OCI-LY1 (cell line): ENCODE data around the gene ALG9.

Source experiments
- H2AFZ ChIP-seq: fragments of 200-600 bp; sonication (generic), shearing (Covaris generic); 2 replicates; pipeline ENCODE4 v1.6.0; 2014; ENCODE audit warnings: antibody characterized with exemption, mild to moderate bottlenecking, low read length
- H3F3A ChIP-seq: fragments of 200-600 bp; sonication (generic), shearing (Covaris generic); 2 replicates; pipeline ENCODE4 v1.6.0; 2014; ENCODE audit warnings: mild to moderate bottlenecking, antibody characterized with exemption, low read length, moderate library complexity; ENCODE audit not compliant: insufficient read depth
- H3K27ac ChIP-seq: fragments of 200-600 bp; sonication (generic); 2 replicates; pipeline ENCODE4 v1.5.1; 2014; ENCODE audit warnings: low read length, mixed run types, mild to moderate bottlenecking, low read depth; ENCODE audit not compliant: poor library complexity, severe bottlenecking
- H3K27me3 ChIP-seq: fragments of 200-600 bp; sonication (generic); 2 replicates; pipeline ENCODE4 v1.6.0; 2014; ENCODE audit warnings: antibody characterized with exemption, mild to moderate bottlenecking, low read length, moderate library complexity; ENCODE audit not compliant: insufficient read depth
- H3K36me3 ChIP-seq: fragments of 200-600 bp; sonication (generic); 2 replicates; pipeline ENCODE4 v1.6.1; 2014; ENCODE audit warnings: mild to moderate bottlenecking, antibody characterized with exemption, low read length, moderate library complexity, mixed read lengths; ENCODE audit not compliant: insufficient read depth
- H3K4me1 ChIP-seq: fragments of 200-600 bp; sonication (generic); 2 replicates; pipeline ENCODE4 v1.5.1; 2014; ENCODE audit warnings: mild to moderate bottlenecking, low read length, moderate library complexity; ENCODE audit not compliant: insufficient read depth, severe bottlenecking
- H3K4me2 ChIP-seq: fragments of 200-600 bp; sonication (generic), shearing (Covaris generic); 2 replicates; pipeline ENCODE4 v1.6.1; 2014; ENCODE audit warnings: low read length
- H3K4me3 ChIP-seq: fragments of 200-600 bp; sonication (generic); 2 replicates; pipeline ENCODE4 v1.5.1; 2014; ENCODE audit warnings: low read length, low read depth, mild to moderate bottlenecking, mixed read lengths; ENCODE audit not compliant: poor library complexity, severe bottlenecking
- H3K79me2 ChIP-seq: fragments of 200-600 bp; shearing (Covaris generic); 2 replicates; pipeline ENCODE4 v1.6.1; 2016; ENCODE audit warnings: mixed run types, low read length, mixed read lengths; ENCODE audit not compliant: insufficient read depth
- H3K9ac ChIP-seq: fragments of 200-600 bp; sonication (generic), shearing (Covaris generic); 2 replicates; pipeline ENCODE4 v1.6.1; 2014; ENCODE audit warnings: mild to moderate bottlenecking, low read length, mixed read lengths
- H3K9me2 ChIP-seq: fragments of 200-600 bp; sonication (generic), shearing (Covaris generic); 2 replicates; pipeline ENCODE4 v1.6.1; 2014; ENCODE audit warnings: low read depth, mild to moderate bottlenecking, low read length, mixed read lengths
- H3K9me3 ChIP-seq: fragments of 200-600 bp; shearing (Covaris generic); 2 replicates; pipeline ENCODE4 v1.6.1; 2014; ENCODE audit warnings: low read length, mixed read lengths
- H4K20me1 ChIP-seq: fragments of 200-600 bp; sonication (generic), shearing (Covaris generic); 2 replicates; pipeline ENCODE4 v1.6.0; 2016; ENCODE audit warnings: mild to moderate bottlenecking, low read length; ENCODE audit not compliant: insufficient read depth
- EZH2 ChIP-seq: fragments of 200-600 bp; sonication (generic), shearing (Covaris generic); IDR thresholded peaks from 2 replicates; pipeline ENCODE4 v1.8.0; 2017; ENCODE audit warnings: borderline replicate concordance, mixed run types, mild to moderate bottlenecking, antibody characterized with exemption, low read length, moderate library complexity, mixed read lengths
- TF ChIP-seq, protein P1 (sequence below): fragments of 200-600 bp; sonication (generic), shearing (Covaris generic); IDR thresholded peaks from 2 replicates; pipeline ENCODE4 v1.5.1; 2017; ENCODE audit warnings: mild to moderate bottlenecking, antibody characterized with exemption, low read length, moderate library complexity, mixed read lengths

Gene ALG9

GRCh38 chr11:111736621-111737443, 134.5 kb downstream of the ALG9 start:
- H3K4me2 ChIP-seq = no peak overlapping the region
- H3K36me3 ChIP-seq = peaks cover 50% of the 10 kb centered on the region
- no peak overlapping the region for H3K9ac ChIP-seq
- no peak overlapping the region for H3K27ac ChIP-seq
- H3K27me3 ChIP-seq = no peaks in the 10 kb centered on the region
- H3K4me3 ChIP-seq = no peak overlapping the region
- no peaks in the 10 kb centered on the region for H3F3A ChIP-seq
- H3K79me2 ChIP-seq = no peaks in the 10 kb centered on the region
- H3K4me1 ChIP-seq = peaks cover 10% of the 10 kb centered on the region
- TF ChIP-seq, protein P1, sequence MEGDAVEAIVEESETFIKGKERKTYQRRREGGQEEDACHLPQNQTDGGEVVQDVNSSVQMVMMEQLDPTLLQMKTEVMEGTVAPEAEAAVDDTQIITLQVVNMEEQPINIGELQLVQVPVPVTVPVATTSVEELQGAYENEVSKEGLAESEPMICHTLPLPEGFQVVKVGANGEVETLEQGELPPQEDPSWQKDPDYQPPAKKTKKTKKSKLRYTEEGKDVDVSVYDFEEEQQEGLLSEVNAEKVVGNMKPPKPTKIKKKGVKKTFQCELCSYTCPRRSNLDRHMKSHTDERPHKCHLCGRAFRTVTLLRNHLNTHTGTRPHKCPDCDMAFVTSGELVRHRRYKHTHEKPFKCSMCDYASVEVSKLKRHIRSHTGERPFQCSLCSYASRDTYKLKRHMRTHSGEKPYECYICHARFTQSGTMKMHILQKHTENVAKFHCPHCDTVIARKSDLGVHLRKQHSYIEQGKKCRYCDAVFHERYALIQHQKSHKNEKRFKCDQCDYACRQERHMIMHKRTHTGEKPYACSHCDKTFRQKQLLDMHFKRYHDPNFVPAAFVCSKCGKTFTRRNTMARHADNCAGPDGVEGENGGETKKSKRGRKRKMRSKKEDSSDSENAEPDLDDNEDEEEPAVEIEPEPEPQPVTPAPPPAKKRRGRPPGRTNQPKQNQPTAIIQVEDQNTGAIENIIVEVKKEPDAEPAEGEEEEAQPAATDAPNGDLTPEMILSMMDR = no peak
- TF ChIP-seq EZH2 = no peak
- H3K9me3 ChIP-seq = no peaks in the 10 kb centered on the region
- H2AFZ ChIP-seq = no peak overlapping the region
- no peaks in the 10 kb centered on the region for H3K9me2 ChIP-seq
- H4K20me1 ChIP-seq = no peaks in the 10 kb centered on the region
